ENCODE results near the gene NR2C1. TPM values are rescaled to one million over a fixed set of nuclear protein-coding genes. Genes with fewer than 3 reads are reported as not detected.

NR2C1 gene
- total and polyA plus RNA-seq, 9 of the 15 experiments (the other 6 are each of a cell fraction or from before 2014, with no cell fraction given), result 8.5 to 42.4 (median 35.6) TPM

- TF ChIP-seq, protein P1, sequence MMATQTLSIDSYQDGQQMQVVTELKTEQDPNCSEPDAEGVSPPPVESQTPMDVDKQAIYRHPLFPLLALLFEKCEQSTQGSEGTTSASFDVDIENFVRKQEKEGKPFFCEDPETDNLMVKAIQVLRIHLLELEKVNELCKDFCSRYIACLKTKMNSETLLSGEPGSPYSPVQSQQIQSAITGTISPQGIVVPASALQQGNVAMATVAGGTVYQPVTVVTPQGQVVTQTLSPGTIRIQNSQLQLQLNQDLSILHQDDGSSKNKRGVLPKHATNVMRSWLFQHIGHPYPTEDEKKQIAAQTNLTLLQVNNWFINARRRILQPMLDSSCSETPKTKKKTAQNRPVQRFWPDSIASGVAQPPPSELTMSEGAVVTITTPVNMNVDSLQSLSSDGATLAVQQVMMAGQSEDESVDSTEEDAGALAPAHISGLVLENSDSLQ (IDR thresholded peaks at IDR 0.05), result no peak
- no peak for TF ChIP-seq ZNF239 (CRISPR knock-in tag; IDR thresholded peaks at IDR 0.05)
- TF ChIP-seq NR2C1 (IDR thresholded peaks at IDR 0.05), result peak; percentile 98
- TF ChIP-seq NR2C1 (tag; IDR thresholded peaks at IDR 0.05), result no peak
- no peak for TF ChIP-seq HDAC8 (tag; IDR thresholded peaks at IDR 0.05)
- no peak; a peak in 1 of 4 replicates for TF ChIP-seq KDM4B (IDR thresholded peaks at IDR 0.05; ENCODE audit: borderline replicate concordance in 2 of 2, low read depth in 1 of 2)
- peak in 1 of 3 experiments; percentile 20 for TF ChIP-seq YY1 (IDR thresholded peaks at IDR 0.05; ENCODE audit: borderline replicate concordance in 1 of 3, control insufficient read depth in 1 of 3, extremely low read depth in 1 of 3, insufficient read depth in 3 of 3, insufficient read length in 1 of 3, insufficient replicate concordance in 2 of 3, low read depth in 1 of 3, low read length in 2 of 3)
- no peak for TF ChIP-seq GTF2B (IDR thresholded peaks at IDR 0.05; ENCODE audit: extremely low read depth, insufficient read length)
- TF ChIP-seq ZNF407 (IDR thresholded peaks at IDR 0.05; ENCODE audit: low read depth), result peak; percentile 82
- TF ChIP-seq SMAD1 (IDR thresholded peaks at IDR 0.05; ENCODE audit: low read depth, low read length, partially characterized antibody), result peak; percentile 39
- TF ChIP-seq PRPF4 (IDR thresholded peaks at IDR 0.05; ENCODE audit: insufficient read depth, low read depth, low read length, poor library complexity, severe bottlenecking), result no peak
- 0 out of 2 replicates have a peak, but pooled peaks have one; percentile 32 for TF ChIP-seq FOSL1 (tag; conservative IDR thresholded peaks at IDR 0.05)
- no peak; the same call in 1 of the 2 replicates for TF ChIP-seq GATAD2B (IDR thresholded peaks at IDR 0.05; ENCODE audit: borderline replicate concordance)
- TF ChIP-seq ZNF133 (CRISPR knock-in tag; IDR thresholded peaks at IDR 0.05), result no peak
- TF ChIP-seq SNAPC5 (CRISPR knock-in tag; IDR thresholded peaks at IDR 0.05), result no peak
Observed at GRCh38 chr12:95072900-95073697, at the start of gene NR2C1 (continued).

Measured in K562 (cell line).